ENCODE data around the gene FAM174C. TPM values are rescaled to one million over a fixed set of nuclear protein-coding genes. Genes with fewer than 3 reads are reported as not detected.

Gene FAM174C
- total RNA-seq, 4 donors from 2014 or later = 50.8 to 114 (median 64.6) TPM

DNA sequence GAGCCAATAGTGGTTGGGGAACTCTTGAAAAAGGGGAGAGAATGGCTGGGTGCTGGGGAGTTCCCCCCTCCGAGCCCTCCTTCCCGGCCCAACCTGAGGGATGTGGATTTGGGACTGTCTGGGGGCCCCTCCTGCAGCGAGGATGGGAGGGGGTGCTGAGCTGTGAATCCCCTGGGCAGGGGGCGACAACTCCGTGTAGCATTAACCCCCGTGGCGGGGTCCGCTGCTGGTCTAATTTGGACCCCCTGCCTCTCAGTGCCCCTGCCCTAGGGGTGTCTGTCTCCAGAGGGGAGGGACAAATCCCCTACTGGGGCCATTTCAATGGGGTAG is 17.2 kb upstream of the FAM174C start:
- peak overlapping the region in 2 of 3 donors; percentile 96 to 97 for H3K27ac ChIP-seq
- DNase-seq = no peak
- H3K9me3 ChIP-seq = no peaks in the 10 kb centered on the region
- no peaks in the 10 kb centered on the region for H3K27me3 ChIP-seq
- 81 to 92% methylated on average over 8 of the region's 8 CpGs for WGBS, 2 donors
- intact Hi-C loops (cut with DNase I) = no loop called here
- peaks cover 38 to 85% of the 10 kb centered on the region in 2 donors for H3K4me1 ChIP-seq
- no peak overlapping the region for H3K4me3 ChIP-seq (replicated peaks in 1 of 3)
- TF ChIP-seq, protein P1, sequence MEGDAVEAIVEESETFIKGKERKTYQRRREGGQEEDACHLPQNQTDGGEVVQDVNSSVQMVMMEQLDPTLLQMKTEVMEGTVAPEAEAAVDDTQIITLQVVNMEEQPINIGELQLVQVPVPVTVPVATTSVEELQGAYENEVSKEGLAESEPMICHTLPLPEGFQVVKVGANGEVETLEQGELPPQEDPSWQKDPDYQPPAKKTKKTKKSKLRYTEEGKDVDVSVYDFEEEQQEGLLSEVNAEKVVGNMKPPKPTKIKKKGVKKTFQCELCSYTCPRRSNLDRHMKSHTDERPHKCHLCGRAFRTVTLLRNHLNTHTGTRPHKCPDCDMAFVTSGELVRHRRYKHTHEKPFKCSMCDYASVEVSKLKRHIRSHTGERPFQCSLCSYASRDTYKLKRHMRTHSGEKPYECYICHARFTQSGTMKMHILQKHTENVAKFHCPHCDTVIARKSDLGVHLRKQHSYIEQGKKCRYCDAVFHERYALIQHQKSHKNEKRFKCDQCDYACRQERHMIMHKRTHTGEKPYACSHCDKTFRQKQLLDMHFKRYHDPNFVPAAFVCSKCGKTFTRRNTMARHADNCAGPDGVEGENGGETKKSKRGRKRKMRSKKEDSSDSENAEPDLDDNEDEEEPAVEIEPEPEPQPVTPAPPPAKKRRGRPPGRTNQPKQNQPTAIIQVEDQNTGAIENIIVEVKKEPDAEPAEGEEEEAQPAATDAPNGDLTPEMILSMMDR (IDR thresholded peaks at IDR 0.05) = no peak
- TF ChIP-seq POLR2A (IDR thresholded peaks at IDR 0.05) = no peak
- peaks cover 40 to 53% of the 10 kb centered on the region in 2 donors for H3K36me3 ChIP-seq

DNA sequence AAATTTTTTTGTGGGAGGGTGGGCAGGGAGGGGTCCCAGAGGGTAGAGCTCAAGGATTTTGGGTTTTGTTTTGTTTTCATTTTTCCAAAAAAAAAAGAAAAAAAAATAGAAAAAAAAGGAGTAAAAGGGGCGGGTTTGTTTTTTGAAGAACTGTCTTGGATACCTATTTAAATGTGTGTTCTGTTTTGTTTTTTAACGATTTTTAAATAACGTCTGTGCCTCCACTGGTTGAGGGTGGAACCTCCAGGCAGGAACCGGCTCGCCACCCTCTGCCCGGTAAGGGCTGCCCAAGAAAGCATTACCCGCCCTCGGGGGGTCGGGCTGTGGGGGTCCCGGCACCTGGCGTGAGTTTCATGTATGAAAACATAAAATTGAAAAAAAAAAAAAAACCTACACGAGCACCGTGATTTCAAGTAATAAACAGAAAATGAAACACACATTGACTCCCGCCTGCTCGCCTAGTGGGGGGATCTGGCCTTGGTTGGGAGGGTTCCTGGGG is 16.6 kb upstream of the FAM174C start:
- intact Hi-C loops (cut with DNase I) = no loop called here
- H3K4me3 ChIP-seq (replicated peaks in 1 of 3) = no peak overlapping the region
- no peak for DNase-seq
- 55 to 59% methylated on average over 15 of the region's 15 CpGs for WGBS, 2 donors
- peak overlapping the region; percentile 26 to 97 (median 96) for H3K27ac ChIP-seq
- H3K36me3 ChIP-seq = peaks cover 40 to 51% of the 10 kb centered on the region in 2 donors
- no peak for TF ChIP-seq POLR2A (IDR thresholded peaks at IDR 0.05)
- TF ChIP-seq, protein P1 (IDR thresholded peaks at IDR 0.05) = no peak
- no peaks in the 10 kb centered on the region for H3K9me3 ChIP-seq
- peaks cover 37 to 85% of the 10 kb centered on the region in 2 donors for H3K4me1 ChIP-seq
- H3K27me3 ChIP-seq = no peaks in the 10 kb centered on the region

DNA sequence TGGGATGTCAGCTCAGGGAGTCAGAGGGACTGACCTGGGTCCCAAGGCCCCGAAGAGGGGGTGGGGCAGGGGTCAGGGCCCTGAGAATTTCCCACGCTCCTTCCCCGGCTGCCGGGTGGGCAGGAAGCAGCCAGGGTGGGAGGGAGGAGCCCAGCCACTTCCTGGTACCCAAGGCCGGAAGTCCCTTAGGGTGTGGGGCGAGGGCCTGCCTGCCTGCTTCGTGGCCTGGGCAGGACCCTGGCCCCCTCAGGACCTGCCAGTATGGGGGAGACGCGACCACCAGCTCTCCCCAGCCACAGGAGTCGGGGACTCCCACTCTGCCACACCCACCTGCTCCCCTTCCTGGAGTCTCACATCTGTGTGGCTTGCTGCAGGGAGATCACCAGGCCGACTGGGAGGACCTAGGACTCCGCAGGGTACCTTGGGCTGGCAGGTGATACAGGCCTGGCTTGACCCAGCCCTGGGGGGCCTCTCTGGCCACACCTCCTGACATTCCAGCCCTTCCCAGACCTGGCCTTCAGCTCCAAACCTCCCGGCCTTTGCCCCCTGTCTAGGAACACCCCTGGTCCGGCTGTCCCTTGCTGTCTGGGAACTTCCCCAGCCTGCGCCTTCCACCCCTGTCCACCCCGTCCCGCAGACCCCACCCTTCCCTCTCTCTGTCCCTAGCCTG is 16.0 kb upstream of the FAM174C start:
- H3K9me3 ChIP-seq = no peaks in the 10 kb centered on the region
- peaks cover 32 to 81% of the 10 kb centered on the region in 2 donors for H3K4me1 ChIP-seq
- WGBS, 2 donors = 55 to 60% methylated on average over 14 to 16 of the region's 17 CpGs
- peak; percentile 38 to 50 for DNase-seq
- intact Hi-C loops (cut with DNase I) = no loop called here
- H3K27ac ChIP-seq = peak overlapping the region; percentile 91 to 97 (median 96)
- H3K4me3 ChIP-seq (replicated peaks in 1 of 3) = no peak overlapping the region
- TF ChIP-seq, protein P1 (IDR thresholded peaks at IDR 0.05) = no peak
- no peak for TF ChIP-seq POLR2A (IDR thresholded peaks at IDR 0.05)
- no peaks in the 10 kb centered on the region for H3K27me3 ChIP-seq
- peaks cover 34 to 45% of the 10 kb centered on the region in 2 donors for H3K36me3 ChIP-seq

DNA sequence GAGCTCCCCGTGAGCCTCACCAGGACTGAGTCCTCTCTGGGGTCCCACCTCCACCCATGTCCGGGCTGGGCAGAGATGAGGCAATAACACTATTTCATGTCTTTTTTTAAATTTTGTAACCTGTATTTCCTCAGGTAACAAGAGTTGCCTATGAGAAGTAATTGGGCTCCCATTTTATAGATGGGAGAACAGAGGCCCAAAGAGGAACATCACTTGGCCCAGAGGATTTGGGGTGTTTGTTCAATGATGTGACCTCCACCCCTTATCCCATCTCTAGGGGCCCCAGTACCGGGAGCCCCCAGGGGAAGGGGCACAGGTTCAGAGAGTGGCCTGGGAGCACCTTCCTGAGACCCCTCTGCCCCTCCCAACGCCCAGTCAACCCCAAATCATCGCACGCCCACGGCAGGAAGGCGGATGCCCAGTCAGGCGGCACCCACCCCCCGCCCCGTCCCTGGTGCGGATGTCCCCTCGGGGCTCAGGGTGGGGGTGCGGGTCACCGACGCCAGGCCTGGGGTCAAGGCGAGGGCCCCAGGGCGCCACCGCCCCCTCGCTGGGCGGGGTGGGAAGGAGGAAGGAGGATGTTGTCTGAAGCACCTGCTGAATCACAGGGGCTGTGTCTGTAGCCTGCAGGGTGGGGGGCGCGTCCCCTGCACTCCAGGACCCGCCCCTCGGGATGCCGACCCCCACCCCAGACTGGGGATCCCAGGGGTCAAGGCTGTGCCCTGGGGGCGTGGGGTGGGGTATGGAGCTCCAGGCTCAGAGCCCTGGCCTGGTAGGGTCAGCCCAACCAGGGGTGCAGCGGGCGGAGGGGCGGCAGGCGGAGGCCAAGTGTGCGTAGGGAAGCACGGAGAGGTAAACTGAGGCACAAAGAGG is 15.2 kb upstream of the FAM174C start:
- Histone ChIP-seq H3K9me3 (no peaks in the 10 kb centered on the region), H3K27ac (peak overlapping the region; percentile 91 to 97 (median 96)), H3K4me1 (peaks cover 32 to 77% of the 10 kb centered on the region in 2 donors), H3K4me3 (replicated peaks in 1 of 3) (peak overlapping the region in 1 of 3 donors; percentile 71), H3K36me3 (peaks cover 26 to 37% of the 10 kb centered on the region in 2 donors), H3K27me3 (no peaks in the 10 kb centered on the region)
- intact Hi-C loops (cut with DNase I) = no loop called here
- TF ChIP-seq, protein P1 (IDR thresholded peaks at IDR 0.05) = no peak
- no peak for TF ChIP-seq POLR2A (IDR thresholded peaks at IDR 0.05)
- 24 to 44% methylated on average over 7 to 10 of the region's 33 CpGs for WGBS, 2 donors
- no peak for DNase-seq

Data from thyroid gland (tissue), 4 donors.